Stimulated activated CD4-positive, alpha-beta T cell treated with anti-CD3 and anti-CD28 coated beads, Interleukin-12 subunit alpha, Interleukin-12 subunit beta, amount 100 ng/mL, for 4 hours (primary cell): Measurements from ENCODE around the gene STX8.
"Not testable (repeated sequence)": the region's sequence is repeated elsewhere in the genome, so short reads cannot be mapped to it uniquely, and the experiment has no call there.

ENCODE experiments used
- DNase-seq: peaks from one replicate; pipeline ENCODE4 v3.0.0-alpha.2; 2020

Gene STX8, protein sequence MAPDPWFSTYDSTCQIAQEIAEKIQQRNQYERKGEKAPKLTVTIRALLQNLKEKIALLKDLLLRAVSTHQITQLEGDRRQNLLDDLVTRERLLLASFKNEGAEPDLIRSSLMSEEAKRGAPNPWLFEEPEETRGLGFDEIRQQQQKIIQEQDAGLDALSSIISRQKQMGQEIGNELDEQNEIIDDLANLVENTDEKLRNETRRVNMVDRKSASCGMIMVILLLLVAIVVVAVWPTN

DNA sequence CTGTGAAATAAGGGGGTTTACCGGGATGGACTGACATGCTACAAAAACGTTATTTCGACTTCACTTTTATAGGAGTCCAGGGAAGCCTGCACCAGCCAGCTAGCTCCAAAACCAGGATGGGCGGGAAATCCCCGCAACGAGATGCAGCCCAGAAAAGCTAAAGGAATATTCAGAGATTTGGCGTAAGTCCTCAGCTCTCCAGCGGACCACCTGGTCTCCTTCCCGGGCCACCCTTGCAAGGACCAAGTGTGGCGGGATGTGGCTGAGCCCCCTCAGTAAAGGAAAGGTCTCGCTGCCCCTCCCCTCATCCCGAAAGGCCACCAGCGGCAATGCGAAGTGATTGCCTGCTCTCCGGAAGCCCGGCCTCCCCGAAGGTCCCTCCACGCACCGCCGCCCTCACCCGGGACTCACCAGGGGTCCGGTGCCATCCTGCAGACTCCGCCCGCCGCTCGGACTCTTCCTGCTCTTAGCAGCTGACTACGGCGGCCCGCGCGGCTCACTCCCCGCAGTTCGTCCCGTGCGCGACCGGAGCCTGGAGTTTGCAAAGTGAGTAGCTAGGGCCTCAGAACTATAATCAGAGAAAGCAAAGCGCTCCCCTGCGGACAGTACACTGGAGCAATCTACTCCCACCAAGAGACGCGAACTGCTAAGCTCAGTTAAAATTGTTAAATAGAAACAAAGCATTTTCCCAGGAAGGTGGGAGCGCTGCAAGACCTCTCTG lies at the start of gene STX8:
Gene STX8, minus strand, starts transcription at position 440 of the 721 bp plus-strand sequence. Its CDS starts 12 bp downstream, at position 428.
- DNase-seq: peak; percentile 84

DNA sequence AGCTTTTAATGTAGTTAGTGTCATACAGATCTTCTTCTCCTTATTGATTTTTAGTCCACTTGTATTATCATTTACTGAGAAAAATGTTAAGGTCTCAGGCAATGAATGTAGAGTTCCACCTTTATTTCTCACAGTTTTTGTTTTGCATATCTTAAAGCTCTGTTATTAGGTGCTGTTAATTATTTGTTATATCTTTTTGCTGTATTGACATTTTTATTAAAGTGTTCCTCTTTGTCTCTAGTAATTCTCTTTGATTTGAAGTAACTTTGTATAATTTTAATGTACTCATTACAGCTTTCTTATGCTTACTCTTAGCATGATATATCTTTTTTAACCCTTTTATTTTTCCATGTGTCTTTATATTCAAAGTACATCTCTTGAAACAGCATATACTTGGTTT lies 47.3 kb upstream of the STX8 start:
- DNase-seq: no peak

DNA sequence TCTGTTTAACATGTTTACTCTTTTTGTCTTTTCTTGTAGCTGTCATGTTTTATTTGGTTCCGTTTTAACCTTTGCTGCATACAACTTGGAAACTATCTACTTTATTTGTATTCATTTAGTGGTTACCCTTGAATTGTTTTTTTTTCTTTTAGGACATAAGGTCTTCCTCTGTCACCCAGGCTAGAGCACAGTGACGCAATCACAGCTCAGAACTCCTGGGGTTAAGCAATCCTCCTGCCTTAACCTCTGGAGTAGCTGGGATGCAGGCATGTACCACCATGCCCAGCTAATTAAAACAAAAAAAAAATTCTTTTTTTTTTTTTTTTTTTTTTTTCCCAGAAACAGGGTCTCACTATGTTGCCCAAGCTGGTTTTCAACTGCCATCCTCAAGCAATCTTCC lies 39.9 kb upstream of the STX8 start:
- no peak for DNase-seq

DNA sequence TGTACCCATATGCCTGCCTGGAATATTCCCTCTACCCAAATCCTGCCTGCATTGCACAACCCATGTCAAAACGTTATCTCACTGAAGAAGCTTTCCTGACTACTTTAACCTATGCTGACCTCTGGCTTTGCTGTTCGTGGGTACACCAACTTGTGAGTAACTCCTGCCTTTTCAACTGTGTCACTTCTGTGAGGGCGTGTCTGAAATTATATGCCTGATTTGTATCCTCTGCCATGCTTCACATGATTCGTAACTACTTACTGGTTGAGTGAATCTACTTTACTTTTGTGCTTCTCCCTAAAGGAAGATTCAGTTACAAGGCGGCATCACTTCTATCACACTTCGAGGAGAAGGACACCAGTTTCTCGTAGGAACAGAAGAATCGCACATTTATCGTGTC lies 36.4 kb upstream of the STX8 start:
- DNase-seq: no peak

DNA sequence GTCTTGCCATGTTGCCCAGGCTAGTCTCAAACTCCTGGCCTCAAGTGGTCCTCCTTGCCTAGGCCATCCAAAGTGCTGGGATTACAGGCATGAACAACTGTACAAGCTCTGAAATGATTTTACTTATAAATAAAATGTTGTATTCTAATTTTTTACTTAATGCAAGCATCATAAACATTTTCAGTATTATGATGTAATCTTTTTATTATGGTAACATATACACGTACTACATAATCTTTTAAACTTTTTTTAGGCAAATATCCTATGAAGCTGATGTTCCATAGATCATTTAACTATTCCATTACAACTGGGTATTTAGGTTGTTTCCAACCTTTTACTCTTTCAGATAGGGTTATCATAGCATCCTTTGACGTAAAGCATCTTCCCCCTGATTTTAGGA lies 35.9 kb upstream of the STX8 start:
- no peak for DNase-seq

DNA sequence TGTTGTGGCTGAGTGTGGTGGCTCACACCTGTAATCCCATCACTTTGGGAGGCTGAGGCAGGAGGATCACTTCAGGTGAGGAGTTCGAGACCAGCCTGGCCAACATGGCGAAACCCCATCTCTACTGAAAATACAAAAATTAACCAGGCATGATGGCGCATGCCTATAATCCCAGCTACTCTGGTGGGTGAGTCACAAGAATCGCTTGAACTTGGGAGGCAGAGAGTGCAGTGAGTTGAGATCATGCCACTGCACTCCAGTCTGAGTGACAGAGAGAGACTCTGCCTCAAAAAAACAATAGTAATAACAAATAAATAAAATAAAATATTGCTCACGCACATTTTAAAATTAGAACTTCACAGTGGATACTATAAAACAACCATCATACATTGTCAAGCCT lies 31.4 kb upstream of the STX8 start:
- not testable (repeated sequence) for DNase-seq

DNA sequence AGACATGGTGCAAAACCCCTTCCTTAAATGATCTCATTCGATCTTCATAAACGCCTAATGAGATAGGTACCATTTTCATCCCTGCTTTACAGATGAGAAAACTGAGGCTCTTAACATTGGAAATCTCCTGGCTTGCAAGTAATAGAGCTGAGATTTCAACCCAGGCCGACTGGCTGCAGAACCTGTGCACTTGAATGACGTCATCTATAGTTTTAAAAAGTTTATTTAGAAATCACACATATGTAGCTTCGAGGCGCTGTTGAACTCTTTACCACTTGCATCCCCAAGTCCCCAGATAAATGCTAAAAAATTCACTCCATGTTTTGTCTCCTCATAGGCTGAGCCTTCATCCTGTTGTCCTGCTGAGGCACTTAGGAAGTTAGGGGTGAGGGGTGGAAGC lies 30.8 kb upstream of the STX8 start:
- no peak for DNase-seq

DNA sequence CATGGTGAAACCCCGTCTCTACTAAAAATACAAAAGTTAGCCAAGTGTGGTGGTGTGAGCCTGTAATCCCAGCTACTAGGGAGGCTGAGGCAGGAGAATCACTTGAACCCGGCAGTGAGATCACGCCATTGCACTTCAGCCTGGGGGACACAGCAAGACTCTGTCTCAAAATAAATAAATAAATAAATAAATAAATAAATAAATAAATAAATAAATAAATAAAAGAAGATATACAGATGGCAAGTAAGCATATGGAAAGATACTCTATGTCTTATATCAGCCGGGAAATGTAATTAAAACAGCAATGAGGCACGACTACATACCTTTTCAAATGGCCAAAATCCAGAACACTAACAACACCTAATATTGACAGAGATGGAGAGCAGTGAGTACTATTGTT lies 29.0 kb upstream of the STX8 start:
- not testable (repeated sequence) for DNase-seq

DNA sequence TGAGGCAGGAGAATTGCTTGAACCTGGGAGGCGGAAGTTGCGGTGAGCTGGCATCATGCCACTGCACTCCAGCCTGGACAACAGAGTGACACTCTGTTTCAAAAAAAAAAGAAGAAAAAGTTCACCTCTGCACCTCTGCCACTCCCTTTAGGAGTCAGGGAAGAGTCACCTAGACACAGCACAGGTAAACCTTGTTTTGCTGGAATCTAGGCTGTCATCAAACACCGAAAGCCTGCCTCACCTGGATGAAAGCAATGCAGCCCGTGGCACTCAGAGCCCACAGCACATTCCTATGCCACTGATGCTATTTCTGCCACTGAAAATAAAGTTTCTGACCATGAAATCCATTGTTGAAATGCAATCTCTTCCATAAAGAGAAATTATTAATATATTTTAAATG lies 23.0 kb upstream of the STX8 start:
- DNase-seq: no peak

DNA sequence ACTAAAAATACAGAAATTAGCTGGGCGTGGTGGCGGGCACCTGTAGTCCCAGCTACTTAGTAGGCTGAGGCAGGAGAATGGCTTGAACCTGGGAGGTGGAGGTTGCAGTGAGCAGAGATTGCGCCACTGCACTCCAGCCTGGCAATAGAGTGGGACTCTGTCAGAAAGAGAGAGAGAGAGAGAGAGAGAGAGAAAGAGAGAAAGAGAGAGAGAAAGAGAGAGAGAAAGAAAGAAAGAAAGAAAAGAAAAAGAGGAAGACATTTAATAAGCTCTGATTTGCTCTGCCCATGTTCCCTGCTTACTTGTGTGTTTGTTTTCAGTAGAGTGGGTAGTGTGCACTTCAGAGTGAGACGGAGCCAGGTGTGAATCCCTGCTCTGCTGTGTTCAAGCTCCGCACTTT lies 22.0 kb upstream of the STX8 start:
- not testable (repeated sequence) for DNase-seq

DNA sequence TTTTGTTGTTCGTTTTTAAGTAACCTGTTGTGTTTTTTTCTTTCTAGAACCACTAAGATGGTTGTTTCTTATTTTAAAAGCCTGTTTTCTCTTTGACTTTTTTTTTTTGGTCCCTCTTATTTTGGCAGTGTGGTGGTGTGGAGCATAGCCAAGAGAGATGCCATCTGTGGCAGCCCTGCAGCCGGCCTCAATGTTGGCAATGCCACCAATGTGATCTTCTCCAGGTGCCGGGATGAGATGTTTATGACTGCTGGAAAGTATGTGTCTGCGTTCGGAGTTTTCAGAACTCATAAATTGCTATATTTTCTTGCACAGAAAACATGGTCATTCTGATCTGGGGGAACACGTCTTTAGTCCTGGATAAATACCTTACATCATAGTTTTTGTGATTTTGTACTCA lies 18.4 kb upstream of the STX8 start:
- no peak for DNase-seq

DNA sequence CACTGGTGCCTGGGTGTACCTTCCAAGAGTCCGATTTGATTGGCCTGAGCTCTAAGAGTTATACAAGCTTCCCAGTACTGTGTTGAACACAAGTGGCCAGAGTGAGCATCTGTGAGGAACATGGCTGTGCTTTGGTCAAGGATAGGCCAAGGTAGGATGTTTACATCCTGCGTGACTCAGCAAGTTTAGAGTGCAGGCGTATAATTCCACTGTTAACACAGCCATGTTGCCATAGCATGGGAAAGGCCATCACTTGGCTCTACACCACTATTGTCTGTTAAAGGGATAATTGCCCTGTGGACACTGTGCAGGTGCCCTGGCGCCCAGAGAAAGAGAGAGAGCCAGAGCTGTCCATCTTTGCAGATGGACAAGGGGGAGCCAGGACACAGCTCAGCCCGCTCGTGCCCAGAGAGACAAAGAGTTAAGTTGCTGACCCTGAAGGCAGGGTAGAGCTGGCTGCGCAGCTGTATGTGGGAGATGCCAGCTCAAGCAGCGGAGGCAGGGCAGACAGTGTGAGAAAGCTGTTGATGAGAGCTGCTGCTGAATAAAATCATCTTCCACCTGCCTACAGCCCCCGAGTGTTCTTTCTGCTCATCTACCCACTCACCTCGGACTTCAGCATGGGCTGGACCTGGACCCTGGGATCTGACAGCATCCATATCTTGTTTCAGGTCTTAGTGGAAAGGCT lies 12.5 kb upstream of the STX8 start:
- DNase-seq: no peak

DNA sequence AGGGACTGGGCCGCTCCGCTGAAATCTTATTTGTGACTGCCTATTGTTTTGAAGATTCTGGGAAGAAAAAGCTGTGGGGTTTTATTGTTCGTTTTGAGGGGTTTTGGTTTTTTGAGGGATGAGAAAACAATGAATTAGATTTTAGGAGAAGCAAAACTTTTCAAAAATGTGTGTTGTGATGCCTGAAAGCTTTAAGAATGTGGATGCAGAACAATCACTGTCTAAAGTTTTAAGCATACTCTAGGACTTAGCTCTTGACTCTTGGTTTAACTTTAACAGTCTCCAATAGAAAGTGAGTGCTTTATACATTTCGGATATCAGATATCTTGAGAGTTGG lies 1.7 kb upstream of the STX8 start:
- no peak for DNase-seq

DNA sequence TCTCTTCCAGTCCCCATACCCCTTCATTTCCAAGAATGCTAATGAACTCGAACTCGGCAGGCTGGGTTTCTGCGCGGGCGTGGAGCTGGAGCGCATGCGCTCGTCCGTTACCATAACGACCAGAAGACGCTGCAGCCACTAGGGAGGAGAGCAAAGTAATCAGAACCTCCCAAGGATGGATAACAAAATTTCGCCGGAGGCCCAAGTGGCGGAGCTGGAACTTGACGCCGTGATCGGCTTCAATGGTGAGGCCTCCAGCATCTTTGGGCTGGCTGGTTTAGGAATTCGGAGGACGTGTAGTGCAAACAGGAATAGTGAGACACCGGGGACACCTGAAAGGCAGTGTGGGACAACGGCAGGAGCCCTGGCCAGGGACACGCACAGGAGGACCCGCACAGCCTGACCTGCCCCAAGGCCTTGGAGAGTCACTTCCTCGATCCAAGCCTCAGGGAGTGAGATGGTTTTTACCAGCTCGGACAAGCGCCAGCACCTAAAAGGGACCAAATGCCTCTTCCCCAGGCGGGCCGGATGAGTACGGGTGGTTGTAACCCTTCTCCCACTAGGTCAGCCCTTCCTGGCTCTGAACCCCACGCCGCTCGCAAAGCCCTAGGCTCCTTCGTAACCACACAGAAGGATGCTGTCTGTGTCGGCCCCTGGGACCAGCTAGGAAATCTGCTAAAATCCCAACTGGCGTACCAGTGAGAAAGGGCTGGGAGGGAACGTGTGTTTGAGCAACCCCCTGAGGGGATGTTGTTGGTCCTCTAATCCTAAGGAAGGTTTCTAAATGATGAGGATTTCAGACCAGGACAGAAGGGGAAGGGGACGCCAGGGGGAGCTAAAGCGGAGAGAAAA lies 1.1 kb upstream of the STX8 start, which contains the start of gene CFAP52:
Gene CFAP52, plus strand, starts transcription at position 122 of the 852 bp plus-strand sequence. Its CDS starts 54 bp downstream, at position 176.
- DNase-seq: peak; percentile 73

DNA sequence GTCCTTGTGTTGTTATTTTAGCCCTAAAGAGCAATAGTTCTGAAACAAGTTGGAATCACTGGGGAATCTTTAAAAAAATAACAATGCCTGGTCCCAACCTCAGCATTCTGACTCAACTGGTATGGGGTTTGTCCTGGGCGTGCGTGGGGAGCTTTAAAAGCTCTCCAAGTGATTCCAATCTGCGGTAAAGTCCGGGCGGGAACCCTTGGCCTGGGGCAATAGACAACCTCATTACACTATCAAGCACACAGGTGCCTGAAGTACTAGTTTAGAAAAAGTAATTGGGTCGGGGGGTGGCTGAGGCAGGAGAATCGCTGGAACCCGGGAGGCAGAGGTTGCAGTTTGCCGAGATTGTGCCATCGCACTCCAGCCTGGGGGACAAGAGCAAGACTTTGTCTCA lies 4.4 kb downstream of the STX8 start:
- no peak for DNase-seq

DNA sequence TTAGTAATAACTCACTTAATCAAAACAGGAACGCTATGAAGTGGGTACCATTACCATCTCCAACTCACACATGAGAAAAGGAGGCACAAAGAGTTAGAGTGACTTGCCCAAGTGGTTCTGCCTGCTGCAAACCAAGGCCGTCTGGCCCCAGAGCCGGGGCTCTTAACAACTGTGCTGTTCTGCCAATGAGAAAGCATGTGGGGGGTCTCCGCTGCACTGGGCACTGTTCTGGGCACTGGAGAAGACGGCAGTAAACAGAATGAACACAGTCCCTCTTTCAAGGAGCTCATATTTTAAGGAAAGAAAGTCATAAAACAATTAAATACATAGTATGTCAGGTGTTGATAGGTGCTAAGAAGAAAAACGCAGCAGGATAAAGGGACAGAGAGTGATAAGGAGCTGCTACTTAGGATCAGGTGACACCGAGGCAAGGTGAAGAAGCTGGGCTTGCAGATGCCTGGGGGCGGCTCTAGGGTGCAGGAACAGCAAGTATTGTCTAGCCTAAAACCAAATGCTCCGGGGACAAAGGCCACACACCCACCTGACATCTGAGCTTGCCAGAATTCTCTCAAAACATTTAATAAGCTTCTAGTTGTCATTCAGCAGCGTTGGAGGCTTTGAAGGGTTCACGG lies 6.5 kb downstream of the STX8 start:
- DNase-seq: no peak

DNA sequence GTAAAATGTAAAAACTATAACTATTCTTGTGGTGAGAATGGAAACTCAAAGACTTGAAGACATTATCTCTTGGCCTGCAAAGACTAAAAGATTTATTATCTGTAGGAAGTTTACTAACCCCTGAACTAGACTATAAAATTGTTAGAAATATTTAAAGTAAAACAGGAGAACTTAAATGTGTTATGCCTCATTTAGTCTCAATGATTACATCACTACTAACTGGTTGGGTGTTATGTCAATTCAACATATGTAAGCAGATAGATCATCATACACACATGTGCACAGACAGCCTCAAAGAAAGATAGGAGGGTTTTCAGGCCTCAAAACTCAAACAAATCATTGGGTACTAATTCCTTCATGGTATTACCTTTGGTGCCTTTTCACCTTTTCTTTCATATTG lies 7.6 kb downstream of the STX8 start:
- no peak for DNase-seq

DNA sequence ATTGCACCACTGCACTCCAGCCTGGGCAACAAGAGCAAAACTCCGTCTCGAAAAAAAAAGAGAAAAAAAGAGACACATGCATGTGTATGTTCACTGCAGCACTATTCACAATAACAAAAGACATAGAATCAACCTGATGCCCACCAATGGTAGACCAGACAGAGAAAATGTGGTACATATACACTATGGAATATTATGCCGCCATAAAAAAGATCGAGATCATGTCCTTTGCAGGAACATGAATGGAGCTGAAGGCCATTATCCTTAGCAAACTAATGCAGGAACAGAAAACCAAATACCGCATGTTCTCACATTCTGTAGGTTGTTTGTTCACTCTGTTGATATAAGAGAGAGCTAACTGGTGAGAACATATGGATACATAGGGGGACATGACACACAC lies 8.9 kb downstream of the STX8 start:
- not testable (repeated sequence) for DNase-seq

DNA sequence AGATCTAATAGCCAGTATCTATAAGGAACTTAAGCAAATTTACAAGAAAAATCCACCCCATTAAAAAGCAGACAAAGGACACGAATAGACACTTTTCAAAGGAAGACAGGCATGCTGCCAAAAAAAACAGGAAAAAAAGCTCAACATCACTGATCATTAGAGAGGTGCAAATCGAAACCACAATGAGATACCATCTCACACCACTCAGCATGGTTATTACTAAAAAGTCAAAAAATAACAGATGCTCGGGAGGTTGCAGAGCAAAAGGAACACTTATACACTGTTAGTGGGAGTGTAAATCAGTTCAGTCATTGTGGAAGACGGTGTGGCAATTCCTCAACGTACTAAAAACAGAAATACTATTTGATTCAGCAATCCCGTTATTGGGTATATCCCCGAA lies 9.6 kb downstream of the STX8 start:
- DNase-seq: no peak

DNA sequence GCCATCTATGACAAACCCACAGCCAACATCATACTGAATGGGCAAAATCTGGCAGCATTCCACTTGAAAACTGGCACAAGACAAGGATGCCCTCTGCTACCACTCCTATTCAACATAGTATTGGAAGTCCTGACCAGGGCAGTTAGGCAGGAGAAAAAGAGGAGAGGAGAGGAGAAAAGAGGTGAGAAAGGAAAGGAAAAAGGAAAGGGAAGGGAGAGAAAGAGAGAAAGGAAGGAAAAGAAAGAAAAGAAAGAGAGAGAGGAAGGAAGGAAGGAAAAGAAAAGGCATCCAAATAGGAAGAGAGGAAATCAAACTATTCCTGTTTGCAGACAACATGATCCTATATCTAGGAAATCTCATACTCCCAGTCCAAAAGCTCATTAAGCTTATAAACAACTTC lies 11.5 kb downstream of the STX8 start:
- DNase-seq: no peak

DNA sequence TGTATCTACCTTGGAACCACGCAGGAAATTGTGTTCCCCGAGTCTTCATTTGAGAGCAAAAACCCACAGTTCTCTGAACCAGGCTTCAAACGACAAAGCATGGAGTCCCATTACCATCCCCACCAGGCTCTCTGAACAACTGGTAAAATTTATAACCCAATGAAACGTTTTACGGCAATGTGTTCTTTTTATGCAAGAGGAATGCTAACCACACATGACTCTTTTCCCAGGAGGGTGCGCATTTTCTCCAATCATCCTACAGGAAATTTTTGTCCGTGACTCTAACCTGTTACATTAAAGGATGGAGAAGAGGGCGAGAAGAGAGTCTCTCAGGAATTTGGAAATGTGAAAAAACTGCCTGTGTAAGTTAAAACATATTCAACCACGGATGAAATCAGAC lies 17.8 kb downstream of the STX8 start:
- DNase-seq: no peak

DNA sequence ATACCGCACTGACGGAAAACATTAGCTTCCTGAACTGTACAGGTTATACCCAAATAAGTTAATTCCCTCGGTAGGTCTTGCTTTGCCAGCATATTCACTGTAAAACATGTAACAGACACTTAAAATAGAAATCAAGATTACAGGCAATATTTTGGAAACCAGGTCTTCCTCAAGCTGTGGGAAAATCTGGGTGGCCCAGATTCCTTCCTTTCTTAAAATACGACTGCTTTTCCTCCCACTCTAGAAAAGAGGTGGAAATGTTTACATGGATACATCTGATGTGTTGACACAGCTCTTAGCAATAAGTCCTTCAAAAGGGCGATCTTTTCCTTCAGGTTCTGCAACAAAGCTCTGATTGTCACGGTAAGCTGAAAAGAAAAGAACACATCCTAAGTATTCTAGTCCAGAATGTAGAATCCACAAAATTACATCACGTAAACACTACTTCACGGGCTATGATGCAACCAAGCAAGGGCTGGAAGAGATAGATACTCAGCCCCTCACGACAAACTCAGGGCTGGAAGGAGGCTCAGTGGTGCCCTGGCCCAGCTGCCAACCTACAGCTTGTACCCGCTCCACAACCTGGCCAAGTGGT lies 18.4 kb downstream of the STX8 start:
- no peak for DNase-seq
